Adrenal gland (tissue), 5 donors: ENCODE measurements around the gene CCL11.

Experiments used
- POLR2A ChIP-seq, 2 donors: fragments of 450-650 bp; IDR thresholded peaks; one replicate each; pipeline ENCODE4 v1.6.1; 2017; ENCODE audit warnings: antibody characterized with exemption in 2 of 2, mild to moderate bottlenecking in 2 of 2, moderate library complexity in 1 of 2
- TF ChIP-seq, protein P1 (sequence below), 6 experiments: fragments of 450-650 bp in 4 of 6; fragments of 200-600 bp in 2 of 6; sonication (generic) in 1 of 6; IDR thresholded peaks; 1 replicate in 5 of 6; 2 replicates in 1 of 6; pipeline versions ENCODE4 v1.5.1 to v1.8.0; 2016 to 2021; ENCODE audit warnings: antibody characterized with exemption in 6 of 6, mild to moderate bottlenecking in 2 of 6, moderate library complexity in 1 of 6
- donor health status: DM: no; HTN: no; CAD: no.

- TF ChIP-seq, protein P1, sequence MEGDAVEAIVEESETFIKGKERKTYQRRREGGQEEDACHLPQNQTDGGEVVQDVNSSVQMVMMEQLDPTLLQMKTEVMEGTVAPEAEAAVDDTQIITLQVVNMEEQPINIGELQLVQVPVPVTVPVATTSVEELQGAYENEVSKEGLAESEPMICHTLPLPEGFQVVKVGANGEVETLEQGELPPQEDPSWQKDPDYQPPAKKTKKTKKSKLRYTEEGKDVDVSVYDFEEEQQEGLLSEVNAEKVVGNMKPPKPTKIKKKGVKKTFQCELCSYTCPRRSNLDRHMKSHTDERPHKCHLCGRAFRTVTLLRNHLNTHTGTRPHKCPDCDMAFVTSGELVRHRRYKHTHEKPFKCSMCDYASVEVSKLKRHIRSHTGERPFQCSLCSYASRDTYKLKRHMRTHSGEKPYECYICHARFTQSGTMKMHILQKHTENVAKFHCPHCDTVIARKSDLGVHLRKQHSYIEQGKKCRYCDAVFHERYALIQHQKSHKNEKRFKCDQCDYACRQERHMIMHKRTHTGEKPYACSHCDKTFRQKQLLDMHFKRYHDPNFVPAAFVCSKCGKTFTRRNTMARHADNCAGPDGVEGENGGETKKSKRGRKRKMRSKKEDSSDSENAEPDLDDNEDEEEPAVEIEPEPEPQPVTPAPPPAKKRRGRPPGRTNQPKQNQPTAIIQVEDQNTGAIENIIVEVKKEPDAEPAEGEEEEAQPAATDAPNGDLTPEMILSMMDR (IDR thresholded peaks at IDR 0.05) = no peak
- TF ChIP-seq POLR2A (IDR thresholded peaks at IDR 0.05) = no peak
These were observed 30.2 kb upstream of the CCL11 start for GRCh38 chr17:34255381-34255732.
